IPS-NIHi11 (cell line): ENCODE measurements around the gene MC1R.
"Not testable (repeated sequence)": the region's sequence is repeated elsewhere in the genome, so short reads cannot be mapped to it uniquely, and the experiment has no call there.

Source experiments
- DNase-seq: peaks from one replicate; pipeline ENCODE4 v3.0.0; 2012; ENCODE audit warnings: mixed read lengths, low spot score

MC1R gene

DNA sequence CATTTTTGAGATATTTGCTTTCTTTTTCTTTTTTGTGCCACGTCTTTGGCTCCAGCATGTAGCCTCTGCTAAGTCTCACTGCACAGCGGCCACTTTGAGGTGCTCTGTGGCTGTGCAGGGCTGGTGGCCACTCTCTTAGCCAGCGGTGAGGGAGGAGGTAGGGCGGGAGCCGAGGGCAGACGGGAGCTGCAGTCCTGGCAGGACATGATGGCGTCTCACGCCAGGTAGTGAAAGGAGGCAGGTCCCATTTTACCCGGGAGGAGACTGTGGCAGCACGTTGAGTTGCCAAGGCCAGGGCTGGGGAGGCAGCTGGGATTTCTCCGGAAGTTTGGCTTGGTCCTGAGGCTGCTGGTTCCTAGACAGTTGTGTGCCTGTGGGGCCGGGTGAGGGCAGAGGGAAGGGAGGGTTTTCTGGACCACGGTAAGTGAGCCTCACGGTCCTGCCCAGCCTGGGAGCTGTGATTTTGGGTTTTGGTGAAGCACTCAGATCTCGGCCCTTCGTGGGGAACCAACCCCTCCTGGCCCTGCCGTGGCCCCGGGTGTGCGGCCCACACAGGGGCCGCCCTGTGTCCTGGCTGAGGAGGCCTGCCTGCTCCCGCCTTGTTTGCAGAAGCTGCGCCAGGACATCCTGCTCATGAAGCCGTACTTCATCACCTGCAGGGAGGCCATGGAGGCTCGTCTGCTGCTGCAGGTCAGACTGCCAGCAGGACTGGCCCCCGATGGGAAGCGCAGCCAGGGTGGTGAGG lies 44.3 kb downstream of the MC1R start:
- DNase-seq: no peak

- no peak for DNase-seq
These were observed 45.5 kb downstream of the MC1R start for GRCh38 chr16:89964201-89964600.

DNA sequence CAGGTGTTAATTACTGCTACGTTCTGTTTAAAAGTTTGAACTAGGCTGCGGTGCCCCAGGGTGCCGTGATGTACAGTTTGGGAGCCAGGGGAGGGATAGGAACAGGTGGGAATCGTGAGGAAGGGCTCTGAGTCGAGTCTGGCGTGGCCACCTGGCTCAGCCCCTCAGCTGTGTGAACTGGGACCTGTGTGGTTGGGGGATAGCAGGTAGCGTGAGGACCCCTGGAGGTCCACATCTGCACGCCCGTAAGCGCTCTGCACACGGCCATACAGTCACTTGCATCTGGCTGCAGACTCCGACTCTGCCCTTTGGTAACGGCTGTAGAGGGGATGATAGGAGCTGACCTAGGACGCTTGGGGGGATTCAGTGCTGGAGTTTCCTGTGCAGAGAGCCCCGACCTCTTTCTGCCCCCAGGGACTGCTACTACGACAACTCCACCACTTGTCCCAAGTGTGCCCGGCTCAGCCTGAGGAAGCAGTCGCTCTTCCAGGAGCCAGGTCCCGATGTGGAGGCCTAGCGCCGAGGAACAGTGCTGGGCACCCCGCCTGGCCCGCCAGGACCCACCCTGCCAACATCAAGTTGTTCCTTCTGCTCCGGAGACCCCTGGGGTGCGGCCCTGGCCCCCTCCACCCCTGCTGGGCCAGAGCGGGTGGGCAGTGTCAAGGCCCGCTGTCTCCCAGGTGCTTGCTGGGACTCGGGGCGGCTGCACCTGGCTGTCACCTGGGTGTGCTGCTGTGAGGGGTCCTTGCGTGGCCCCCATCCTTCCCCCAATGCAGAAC lies 47.0 kb downstream of the MC1R start:
- no peak for DNase-seq

GRCh38 chr16:89966756-89967155 lies 48.1 kb downstream of the MC1R start:
- DNase-seq: no peak

DNA sequence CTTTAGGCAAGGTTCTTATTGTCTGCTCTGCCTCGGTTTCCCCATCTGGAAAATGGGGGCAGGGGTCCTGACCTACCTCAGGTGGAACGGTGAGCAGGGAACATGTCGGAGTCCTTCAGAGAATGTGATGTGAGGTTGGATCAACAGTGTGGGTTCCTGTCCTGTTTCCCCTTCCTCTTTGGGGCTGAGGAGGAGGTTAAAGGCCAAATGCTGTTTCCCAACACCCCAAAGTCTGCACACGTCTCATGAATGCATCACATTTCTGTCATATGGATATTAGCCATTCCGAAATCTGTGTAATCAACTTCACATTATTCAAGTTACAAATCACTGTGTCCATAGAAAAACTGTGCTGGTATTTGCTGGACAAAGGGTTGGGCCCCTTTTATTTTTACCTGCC lies 48.8 kb downstream of the MC1R start:
- not testable (repeated sequence) for DNase-seq

DNA sequence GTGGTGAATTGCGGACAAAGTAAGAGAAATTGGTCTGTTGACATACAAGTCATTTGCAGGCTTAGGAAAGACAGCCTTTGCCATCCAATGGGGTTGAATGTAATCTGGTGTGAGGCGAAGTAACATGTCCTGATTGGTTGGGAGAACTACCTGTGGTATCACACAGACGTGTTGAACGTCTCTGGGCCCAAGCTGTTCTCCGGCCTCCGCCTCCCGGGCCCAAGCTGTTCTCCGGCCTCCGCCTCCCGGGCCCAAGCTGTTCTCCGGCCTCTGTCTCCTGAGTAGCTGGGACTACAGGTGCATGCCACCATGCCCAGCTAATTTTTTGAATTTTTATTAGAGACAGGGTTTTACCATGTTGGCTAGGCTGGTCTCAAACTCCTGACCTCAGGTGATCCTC lies 49.4 kb downstream of the MC1R start:
- DNase-seq: not testable (repeated sequence)

DNA sequence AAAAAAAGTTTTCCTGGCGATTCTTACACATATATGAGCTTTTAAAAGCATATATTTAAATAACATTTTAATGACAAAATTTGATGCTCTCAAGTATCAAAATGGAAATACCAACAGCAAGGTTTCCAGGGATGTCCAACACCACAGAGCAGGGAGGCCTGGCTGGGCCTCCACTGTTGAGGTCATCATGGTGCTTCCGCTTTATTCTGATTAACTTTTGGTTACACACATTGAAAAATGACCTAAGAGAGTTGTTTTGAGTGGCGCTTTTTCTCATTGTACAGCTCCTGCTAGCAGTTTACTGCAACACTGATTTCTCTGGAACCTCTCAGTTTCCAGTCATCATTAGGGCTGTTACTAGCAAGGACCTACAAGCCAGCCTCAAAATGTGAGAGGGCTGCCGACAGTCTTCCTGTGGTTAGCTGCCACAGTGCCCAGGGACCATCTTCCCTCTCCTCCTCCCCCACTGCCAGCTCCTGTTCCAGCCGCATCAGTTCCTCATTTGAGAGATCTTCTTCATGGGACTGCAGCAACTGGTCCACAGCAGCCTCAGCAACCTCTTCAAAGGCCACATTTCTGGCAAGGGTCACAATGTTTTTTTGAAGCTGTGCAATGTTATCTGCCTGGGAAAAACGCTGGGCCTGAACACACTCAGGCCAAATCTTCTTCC lies 51.2 kb downstream of the MC1R start:
- DNase-seq: no peak
